Posterior vena cava (tissue), 2 donors: Measurements from ENCODE around the gene MFSD1. TPM values are rescaled to one million over a fixed set of nuclear protein-coding genes. Genes with fewer than 3 reads are reported as not detected.

Source experiments
- DNase-seq: peaks from one replicate; pipeline ENCODE4 v3.0.0-alpha.2; 2020; ENCODE audit warnings: low spot score
- intact Hi-C, 2 donors: fragments of 100-400 bp; cut with DNase I; formaldehyde crosslinking; loops; one replicate each; pipeline versions ENCODE4 v1.14.1 to v1.14.2; 2022 to 2023
- total RNA-seq, 2 donors: library from RNA; stranded (reverse); fragmentation: NEBNext Ultra II Directional; extraction: Animal tissue kit (Norgen Biotek cat#: 25700); gene quantifications; one replicate each; pipeline ENCODE4 v1.2.1, GENCODE V29; 2021
- donor health status: DM: yes; HTN: yes; CAD: no.
- donor health status: DM: yes; HTN: yes; CAD: no.

The MFSD1 gene
- total RNA-seq, 2 donors from 2014 or later, result 62.0 to 80.3 TPM

DNA sequence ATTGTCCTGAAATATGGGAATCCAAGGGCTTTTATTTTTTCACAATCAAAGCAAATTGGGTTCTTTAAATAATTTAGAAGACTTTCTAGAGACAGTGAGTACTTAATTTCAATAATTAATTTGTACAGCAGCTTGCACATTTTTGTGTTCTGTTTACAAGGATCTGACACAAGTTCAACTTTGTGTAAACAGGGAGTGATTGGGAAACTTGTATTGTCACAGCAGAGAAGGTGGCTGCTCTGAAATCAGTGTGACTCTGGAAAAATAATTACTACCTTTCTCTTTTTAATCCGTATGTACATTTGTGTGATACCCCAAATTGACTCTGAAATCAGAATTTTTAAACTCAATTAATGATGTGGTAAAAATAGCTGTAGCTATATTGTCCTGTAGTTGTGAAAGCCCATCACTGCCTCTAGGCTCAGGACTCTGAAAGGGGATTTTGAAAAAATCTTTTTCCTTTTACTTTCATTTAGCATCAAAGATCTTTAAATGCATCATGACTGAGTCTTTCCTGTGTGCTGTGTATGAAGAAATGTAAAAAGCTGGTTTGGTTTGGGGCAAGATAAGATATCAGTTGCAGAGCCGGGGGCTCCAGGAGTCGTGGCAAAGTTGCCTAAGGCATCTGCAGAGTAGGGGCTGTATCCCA is 45.1 kb downstream of the MFSD1 start:
- intact Hi-C loops, result loop anchor here (5.0 to 10.0 kb wide), 2 partner anchors 408 to 410 kb away; no protein-coding TSS in a partner anchor
- no peak for DNase-seq

DNA sequence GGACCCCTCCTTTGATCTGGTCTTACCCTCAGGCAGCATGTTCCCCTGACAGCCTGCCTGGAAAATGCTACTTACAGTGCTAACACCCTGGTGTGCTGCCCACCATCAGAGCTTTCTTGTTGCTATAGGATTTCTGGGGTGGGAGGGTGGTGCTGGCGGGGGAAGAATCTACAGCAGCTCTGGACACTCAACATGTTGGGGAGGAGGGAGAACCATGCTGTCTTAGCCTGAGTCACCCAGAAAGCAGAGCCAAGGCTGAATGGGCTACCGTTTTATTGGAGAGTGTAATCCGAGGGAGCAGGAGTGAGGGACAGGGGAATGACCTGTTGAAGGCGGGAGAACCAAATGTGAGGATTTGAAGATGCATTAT is 45.6 kb downstream of the MFSD1 start:
- intact Hi-C loops, result loop anchor here (5.0 to 10.0 kb wide), 2 partner anchors 407 to 410 kb away; no protein-coding TSS in a partner anchor
- DNase-seq, result no peak

- intact Hi-C loops, result loop anchor here (5.0 to 10.0 kb wide), 2 partner anchors 407 to 409 kb away; no protein-coding TSS in a partner anchor
- DNase-seq, result no peak
Measured at GRCh38 chr3:158847885-158848284, 46.0 kb downstream of the MFSD1 start.

DNA sequence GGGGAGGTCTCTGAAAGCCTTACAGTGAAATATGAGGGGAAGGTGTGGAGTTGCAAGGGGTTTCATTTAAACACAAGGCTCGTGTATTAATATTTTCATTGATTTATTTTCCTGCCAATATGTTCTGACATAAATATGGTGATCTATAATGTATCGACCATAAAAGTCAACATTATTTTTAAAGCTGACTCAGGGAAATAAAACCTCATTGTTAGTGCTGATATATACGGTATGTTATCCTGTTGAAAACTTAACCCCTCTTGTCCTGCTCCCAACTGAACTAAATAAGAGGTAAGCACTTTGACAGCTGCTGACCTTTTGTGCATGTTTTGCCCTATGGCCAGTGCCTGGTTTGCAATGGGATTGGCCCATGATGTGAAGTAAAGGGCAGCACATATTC is 47.9 kb downstream of the MFSD1 start:
- intact Hi-C loops, result loop anchor here (5.0 to 10.0 kb wide), 2 partner anchors 405 to 408 kb away; no protein-coding TSS in a partner anchor
- DNase-seq, result no peak

GRCh38 chr3:158859362-158859761 is 57.5 kb downstream of the MFSD1 start:
- intact Hi-C loops, result no loop called here
- no peak for DNase-seq

- intact Hi-C loops, result no loop called here
- no peak for DNase-seq
Measured at GRCh38 chr3:158863247-158863646, 61.4 kb downstream of the MFSD1 start.

GRCh38 chr3:158864492-158864891 is 62.6 kb downstream of the MFSD1 start:
- intact Hi-C loops, result no loop called here
- DNase-seq, result no peak

- intact Hi-C loops, result no loop called here
- DNase-seq, result no peak
Measured at GRCh38 chr3:158875700-158876099, 73.8 kb downstream of the MFSD1 start.

Other genes starting within 250 kb of the MFSD1 start
- gene MLF1, start 230.9 kb upstream of the MFSD1 start, total RNA-seq, result 10 to 100 TPM in 1 of 2 donors, 1 to 10 TPM in 1; 7.7 to 14.3 TPM
- gene GFM1, start 157.5 kb upstream of the MFSD1 start, total RNA-seq, result 10 to 100 TPM; 39.1 to 47.1 TPM
- gene LXN, start 129.4 kb upstream of the MFSD1 start, total RNA-seq, result 10 to 100 TPM; 42.2 to 59.3 TPM
- 100 to 1,000 TPM; 424 to 446 TPM for gene RARRES1, start 69.6 kb upstream of the MFSD1 start, total RNA-seq